ENCODE results near the gene ABHD2.
"Not testable (repeated sequence)": the region's sequence is repeated elsewhere in the genome, so short reads cannot be mapped to it uniquely, and the experiment has no call there.

The ABHD2 gene

DNA sequence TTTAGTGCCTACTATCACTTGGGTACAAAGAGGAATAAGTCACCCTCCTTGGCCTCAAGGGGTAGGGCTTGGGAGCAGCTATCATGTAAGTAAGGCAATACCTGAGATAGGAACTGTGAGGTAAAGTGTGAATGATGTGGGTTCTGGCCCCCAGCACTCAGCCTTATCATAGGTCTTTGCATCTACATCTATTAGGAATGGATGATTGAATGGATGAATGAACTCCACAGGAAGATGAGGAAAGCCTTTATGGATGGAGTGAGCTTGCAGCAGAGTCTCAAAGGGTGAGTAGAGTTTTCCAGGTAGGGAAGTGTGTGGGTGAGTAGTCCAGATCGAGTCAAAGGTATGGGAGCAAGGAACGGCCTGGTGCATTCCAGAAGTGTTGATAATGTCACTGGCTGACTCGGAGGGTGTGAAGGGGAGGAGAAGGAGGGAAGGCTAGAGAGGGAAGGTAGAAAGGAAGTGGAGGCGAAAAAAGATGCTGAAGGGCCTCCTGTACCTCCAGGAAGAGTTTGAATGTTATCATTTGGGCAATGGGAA is 13.1 kb upstream of the ABHD2 start:
- DNase-seq (ENCODE audit: low read depth in 2 of 2) = no peak

- no peak for DNase-seq (ENCODE audit: low read depth in 2 of 2)
Measured at GRCh38 chr15:89075846-89076245, 12.4 kb upstream of the ABHD2 start.

- DNase-seq (ENCODE audit: low read depth in 2 of 2) = no peak
Measured at GRCh38 chr15:89077750-89078149, 10.5 kb upstream of the ABHD2 start.

GRCh38 chr15:89078851-89079810 is 9.1 kb upstream of the ABHD2 start:
- DNase-seq (ENCODE audit: low read depth in 2 of 2) = no peak

DNA sequence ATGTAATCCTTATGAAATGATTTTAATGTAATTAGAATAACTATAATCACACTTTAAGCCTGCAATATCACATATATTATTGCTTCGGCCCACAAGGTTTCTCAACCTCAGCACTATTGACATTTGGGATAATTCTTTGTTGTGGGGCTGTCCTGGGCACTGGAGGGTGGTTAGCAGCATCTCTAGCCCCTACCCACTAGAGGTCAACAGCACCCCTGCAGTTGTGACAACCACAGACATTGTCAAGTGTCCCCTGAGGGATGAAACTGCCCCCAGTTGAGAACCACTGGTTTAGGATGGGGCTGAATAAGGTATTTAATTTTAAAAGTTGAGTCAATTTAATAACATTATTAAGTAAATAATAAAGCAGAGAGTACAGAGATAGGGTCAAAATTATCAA is 6.4 kb upstream of the ABHD2 start:
- no peak for DNase-seq (ENCODE audit: low read depth in 2 of 2)

DNA sequence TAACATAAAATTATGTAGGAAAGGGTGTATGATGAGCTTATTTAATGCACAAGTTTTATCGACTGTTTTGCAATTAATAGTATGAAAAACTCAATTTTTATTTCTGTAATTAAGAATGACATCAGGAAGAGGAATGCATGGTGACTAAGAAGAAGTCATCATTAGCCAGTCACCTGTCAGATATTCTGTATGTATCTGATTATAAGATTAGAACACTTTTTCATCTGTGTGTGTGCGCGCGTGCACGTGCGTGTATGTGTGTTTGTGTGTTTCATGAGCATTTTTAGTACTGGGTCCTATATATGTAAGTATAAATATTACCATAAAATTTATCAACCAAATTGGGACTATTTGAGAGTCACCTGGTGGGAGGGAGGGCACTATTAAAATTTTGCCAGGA is 5.0 kb upstream of the ABHD2 start:
- no peak for DNase-seq (ENCODE audit: low read depth in 2 of 2)

DNA sequence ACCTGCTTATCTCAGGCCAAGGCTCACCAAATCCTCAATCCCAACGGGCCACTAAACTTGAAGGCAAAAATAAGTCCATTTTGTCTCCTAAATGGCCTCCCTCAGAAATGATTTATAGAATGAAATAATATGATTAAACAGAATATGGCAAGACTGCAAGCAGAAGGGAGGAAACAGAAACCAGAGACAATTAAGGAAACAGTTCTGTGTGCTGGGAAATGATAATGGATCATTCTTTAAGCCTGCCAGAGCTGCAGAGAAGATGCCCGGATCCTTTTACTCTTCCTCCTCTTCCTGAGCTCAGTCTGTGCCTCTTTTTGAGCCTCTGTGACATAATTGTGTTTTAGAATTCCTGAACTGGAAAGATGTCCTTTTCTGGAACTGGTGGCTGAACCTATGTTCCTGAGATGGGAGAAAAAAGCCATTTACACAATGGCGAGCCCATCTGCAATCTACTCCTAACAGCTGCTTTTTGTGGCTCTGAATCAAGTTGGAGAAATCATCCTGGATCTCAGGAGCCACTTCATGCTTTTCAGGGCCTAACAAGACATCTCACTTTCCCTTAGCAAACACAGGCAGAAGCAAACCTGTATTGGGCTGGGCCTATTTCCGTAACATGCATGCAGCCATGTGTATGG is 2.8 kb upstream of the ABHD2 start:
- no peak for DNase-seq (ENCODE audit: low read depth in 2 of 2)

DNA sequence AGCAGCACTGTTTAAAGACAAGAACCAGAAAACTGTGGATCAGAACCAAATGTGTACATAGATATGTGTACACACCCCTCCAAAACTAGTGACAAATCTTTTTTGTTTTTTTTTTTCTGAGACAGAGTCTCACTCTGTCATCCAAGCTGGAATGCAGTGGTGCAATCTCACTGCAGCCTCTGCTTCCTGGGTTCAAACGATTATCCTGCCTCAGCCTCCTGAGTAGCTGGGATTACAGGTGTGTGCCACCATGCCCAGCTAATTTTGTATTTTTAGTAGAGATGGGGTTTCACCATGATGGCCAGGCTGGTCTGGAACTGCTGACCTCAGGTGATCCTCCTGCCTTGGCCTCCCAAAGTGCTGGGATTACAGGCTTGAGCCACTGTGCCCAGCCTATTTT is 2.3 kb upstream of the ABHD2 start:
- DNase-seq (ENCODE audit: low read depth in 2 of 2) = not testable (repeated sequence)

GRCh38 chr15:89086390-89086789 is 1.9 kb upstream of the ABHD2 start:
- DNase-seq (ENCODE audit: low read depth in 2 of 2) = not testable (repeated sequence)

- no peak for DNase-seq (ENCODE audit: low read depth in 2 of 2)
Measured at GRCh38 chr15:89087161-89087829, 961 bp upstream of the ABHD2 start.

- DNase-seq (ENCODE audit: low read depth in 2 of 2) = no peak
Measured at GRCh38 chr15:89088605-89089315, 504 bp downstream of the ABHD2 start.

- DNase-seq (ENCODE audit: low read depth in 2 of 2) = no peak
Measured at GRCh38 chr15:89089316-89090230, 1.3 kb downstream of the ABHD2 start.

DNA sequence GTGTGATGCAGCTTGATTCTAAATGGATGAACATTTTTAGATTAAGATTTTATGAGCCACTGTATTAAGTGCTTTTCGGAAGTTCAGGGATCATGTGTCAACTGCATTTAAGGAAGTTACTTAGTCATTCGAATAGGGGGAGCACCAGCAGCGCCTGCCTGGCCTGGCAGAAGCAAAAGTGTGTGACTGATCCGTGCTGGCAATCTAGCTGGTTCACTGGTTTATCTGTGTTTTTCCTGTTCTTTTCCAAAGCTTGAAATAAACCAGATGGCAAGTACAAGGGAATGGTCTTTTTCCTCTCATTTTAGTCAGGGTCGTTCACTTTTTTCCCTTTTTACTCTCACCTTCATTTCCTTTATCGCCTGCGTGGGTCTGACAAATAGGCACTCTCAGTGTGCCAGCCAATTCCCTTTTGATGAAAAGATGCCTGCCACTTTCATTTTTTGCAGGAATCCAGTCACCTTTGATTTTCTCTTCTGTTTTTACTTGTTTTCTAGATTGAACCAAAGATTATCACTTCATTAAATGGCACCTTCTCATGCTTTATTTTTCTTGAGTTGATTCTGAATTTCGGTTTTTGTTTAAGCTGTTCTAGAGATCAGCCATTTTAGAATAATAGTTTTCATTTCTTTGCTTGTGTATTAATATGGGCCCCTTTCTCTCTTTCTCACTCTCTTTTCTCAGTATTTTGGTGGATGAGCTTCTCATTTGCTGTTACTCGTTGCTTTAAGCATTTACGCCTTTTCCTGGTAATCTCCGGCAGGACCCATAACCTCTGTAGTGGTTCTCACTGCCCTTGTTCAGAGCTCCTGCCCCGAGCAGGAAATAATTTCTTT is 2.8 kb downstream of the ABHD2 start:
- peak in 1 of 2 experiments; percentile 13 for DNase-seq (ENCODE audit: low read depth in 2 of 2)

- DNase-seq (ENCODE audit: low read depth in 2 of 2) = no peak
Measured at GRCh38 chr15:89091627-89092220, 3.5 kb downstream of the ABHD2 start.

GRCh38 chr15:89093509-89093908 is 5.3 kb downstream of the ABHD2 start:
- DNase-seq (ENCODE audit: low read depth in 2 of 2) = no peak

- no peak for DNase-seq (ENCODE audit: low read depth in 2 of 2)
Measured at GRCh38 chr15:89095073-89095472, 6.8 kb downstream of the ABHD2 start.

DNA sequence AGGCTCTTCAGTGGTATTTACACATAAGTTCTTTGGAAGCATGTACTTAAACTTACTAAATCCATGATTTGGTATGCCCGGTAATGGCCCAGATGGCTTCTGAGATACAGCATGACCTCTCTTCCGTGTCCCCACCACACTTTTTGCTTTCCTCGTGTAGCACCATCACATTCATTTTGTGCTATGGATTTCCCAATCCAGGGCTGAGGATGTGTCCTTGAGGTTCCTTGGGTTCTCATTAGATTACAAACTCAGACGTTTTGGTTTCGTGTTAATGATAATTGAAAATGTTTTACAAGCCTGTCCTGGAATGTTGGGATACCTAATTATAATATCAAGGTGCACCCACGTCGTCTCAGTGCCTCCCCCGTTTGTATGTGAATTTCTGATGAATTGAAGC is 7.3 kb downstream of the ABHD2 start:
- no peak for DNase-seq (ENCODE audit: low read depth in 2 of 2)

GRCh38 chr15:89096664-89097063 is 8.4 kb downstream of the ABHD2 start:
- no peak for DNase-seq (ENCODE audit: low read depth in 2 of 2)

- no peak for DNase-seq (ENCODE audit: low read depth in 2 of 2)
Measured at GRCh38 chr15:89097313-89097712, 9.1 kb downstream of the ABHD2 start.

Measured in fibroblast of skin of left quadriceps (primary cell).